ENCODE data around the gene SBSN.

- TF ChIP-seq CTCF (IDR thresholded peaks at IDR 0.05) (no peak), POLR2AphosphoS5 (IDR thresholded peaks at IDR 0.05) (no peak), EP300 (IDR thresholded peaks at IDR 0.05) (no peak)
Observed at GRCh38 chr19:35543280-35544109, 15.4 kb upstream of the SBSN start.
